Peyer's patch (tissue), 4 donors: ENCODE measurements around the gene FOXC2. TPM values are rescaled to one million over a fixed set of nuclear protein-coding genes. Genes with fewer than 3 reads are reported as not detected.
A peak's percentile ranks its signal among the peaks of the same experiment; 100 is the strongest.

Source experiments
- DNase-seq, 3 donors: peaks; one replicate each; pipeline ENCODE4 v3.0.0-alpha.2; 2017 to 2019
- H3K27ac ChIP-seq, 4 donors: fragments of 200-600 bp; sonication (generic); one replicate each; pipeline ENCODE4 v1.5.1; 2016 to 2019
- H3K27me3 ChIP-seq, 2 donors: fragments of 200-600 bp; sonication (generic); one replicate each; pipeline ENCODE4 v1.5.1; 2019
- H3K36me3 ChIP-seq, 3 donors: fragments of 200-600 bp; sonication (generic); one replicate each; pipeline ENCODE4 v1.5.1; 2016 to 2019
- H3K4me1 ChIP-seq, 4 donors: fragments of 200-600 bp; sonication (generic); one replicate each; pipeline ENCODE4 v1.5.1; 2016 to 2019
- H3K4me3 ChIP-seq, 4 donors: fragments of 200-600 bp; sonication (generic); 1 replicate in 3 of 4; 2 replicates in 1 of 4; pipeline ENCODE4 v1.5.1; 2016 to 2019; ENCODE audit warnings: mild to moderate bottlenecking in 1 of 4
- H3K9me3 ChIP-seq, 4 donors: fragments of 200-600 bp; sonication (generic); one replicate each; pipeline ENCODE4 v1.5.1; 2016 to 2019; ENCODE audit warnings: mild to moderate bottlenecking in 1 of 4
- POLR2A ChIP-seq, 2 donors: fragments of 450-650 bp; IDR thresholded peaks; one replicate each; pipeline ENCODE4 v1.5.1; 2017; ENCODE audit warnings: antibody characterized with exemption in 2 of 2, mild to moderate bottlenecking in 2 of 2, moderate library complexity in 2 of 2
- total RNA-seq, 4 donors: library from RNA; depleted of rRNA; stranded (reverse); fragments of >200 nt; gene quantifications; one replicate each; pipeline ENCODE4 v1.1.0, GENCODE V29; 2016
- TF ChIP-seq, protein P1 (sequence below), 6 experiments: fragments of 450-650 bp in 4 of 6; fragments of 200-600 bp in 2 of 6; sonication (generic) in 1 of 6; IDR thresholded peaks; one replicate each; pipeline ENCODE4 v1.5.1; 2017 to 2019; ENCODE audit warnings: antibody characterized with exemption in 6 of 6, mild to moderate bottlenecking in 3 of 6, moderate library complexity in 1 of 6

The FOXC2 gene
- total RNA-seq, 4 donors from 2014 or later: 0.40 to 1.5 TPM; not detected in 2

DNA sequence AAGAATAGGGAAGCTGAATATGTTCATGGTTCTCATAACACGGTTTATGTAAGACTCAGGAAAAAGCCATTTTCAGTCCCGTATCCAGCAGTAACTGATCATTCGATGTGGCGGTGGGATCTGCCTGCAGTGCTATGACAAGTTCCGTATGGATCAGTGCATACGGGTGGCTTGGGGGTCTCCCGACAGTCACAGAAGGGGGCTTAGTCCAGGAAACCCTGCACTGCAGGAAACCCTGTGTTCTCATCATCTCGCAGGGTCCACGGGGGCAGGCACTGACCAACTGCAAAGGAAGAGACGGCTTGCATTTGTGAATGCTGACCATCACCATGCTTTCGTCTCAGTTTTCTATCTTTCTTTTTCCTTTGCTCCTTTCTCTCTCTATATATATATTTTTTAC, 19.3 kb upstream of the FOXC2 start:
- Histone ChIP-seq H3K4me3 (no peak overlapping the region), H3K27ac (no peak overlapping the region), H3K36me3 (peaks cover 0 to 72% (median 0%) of the 10 kb centered on the region in 3 donors)

GRCh38 chr16:86549076-86549892, 17.3 kb upstream of the FOXC2 start:
- H3K27me3 ChIP-seq: no peaks in the 10 kb centered on the region
- H3K4me3 ChIP-seq: no peak overlapping the region
- peaks cover 0 to 65% (median 0%) of the 10 kb centered on the region in 3 donors for H3K36me3 ChIP-seq
- peak in 1 of 3 donors; percentile 30 for DNase-seq
- H3K27ac ChIP-seq: no peak overlapping the region
- TF ChIP-seq, protein P1, sequence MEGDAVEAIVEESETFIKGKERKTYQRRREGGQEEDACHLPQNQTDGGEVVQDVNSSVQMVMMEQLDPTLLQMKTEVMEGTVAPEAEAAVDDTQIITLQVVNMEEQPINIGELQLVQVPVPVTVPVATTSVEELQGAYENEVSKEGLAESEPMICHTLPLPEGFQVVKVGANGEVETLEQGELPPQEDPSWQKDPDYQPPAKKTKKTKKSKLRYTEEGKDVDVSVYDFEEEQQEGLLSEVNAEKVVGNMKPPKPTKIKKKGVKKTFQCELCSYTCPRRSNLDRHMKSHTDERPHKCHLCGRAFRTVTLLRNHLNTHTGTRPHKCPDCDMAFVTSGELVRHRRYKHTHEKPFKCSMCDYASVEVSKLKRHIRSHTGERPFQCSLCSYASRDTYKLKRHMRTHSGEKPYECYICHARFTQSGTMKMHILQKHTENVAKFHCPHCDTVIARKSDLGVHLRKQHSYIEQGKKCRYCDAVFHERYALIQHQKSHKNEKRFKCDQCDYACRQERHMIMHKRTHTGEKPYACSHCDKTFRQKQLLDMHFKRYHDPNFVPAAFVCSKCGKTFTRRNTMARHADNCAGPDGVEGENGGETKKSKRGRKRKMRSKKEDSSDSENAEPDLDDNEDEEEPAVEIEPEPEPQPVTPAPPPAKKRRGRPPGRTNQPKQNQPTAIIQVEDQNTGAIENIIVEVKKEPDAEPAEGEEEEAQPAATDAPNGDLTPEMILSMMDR (IDR thresholded peaks at IDR 0.05): no peak
- TF ChIP-seq POLR2A (IDR thresholded peaks at IDR 0.05): no peak
- peaks cover 0 to 4% (median under 1%) of the 10 kb centered on the region in 4 donors for H3K4me1 ChIP-seq
- H3K9me3 ChIP-seq: no peaks in the 10 kb centered on the region

More for the DNA sequence above, 19.3 kb upstream of the FOXC2 start:
- H3K9me3 ChIP-seq: no peaks in the 10 kb centered on the region
- TF ChIP-seq, protein P1 (IDR thresholded peaks at IDR 0.05): no peak
- no peak for TF ChIP-seq POLR2A (IDR thresholded peaks at IDR 0.05)
- no peak for DNase-seq
- no peaks in the 10 kb centered on the region for H3K4me1 ChIP-seq
- H3K27me3 ChIP-seq: no peaks in the 10 kb centered on the region

- TF ChIP-seq, protein P1 (IDR thresholded peaks at IDR 0.05): no peak
- no peak for TF ChIP-seq POLR2A (IDR thresholded peaks at IDR 0.05)
- no peak for DNase-seq
- no peaks in the 10 kb centered on the region for H3K27me3 ChIP-seq
- no peaks in the 10 kb centered on the region for H3K9me3 ChIP-seq
- H3K4me3 ChIP-seq: no peak overlapping the region
- no peak overlapping the region for H3K27ac ChIP-seq
- H3K4me1 ChIP-seq: peaks cover 0 to 5% (median 2%) of the 10 kb centered on the region in 4 donors
- H3K36me3 ChIP-seq: peaks cover 0 to 63% (median 0%) of the 10 kb centered on the region in 3 donors
Observed at GRCh38 chr16:86549893-86550190, 16.8 kb upstream of the FOXC2 start.

DNA sequence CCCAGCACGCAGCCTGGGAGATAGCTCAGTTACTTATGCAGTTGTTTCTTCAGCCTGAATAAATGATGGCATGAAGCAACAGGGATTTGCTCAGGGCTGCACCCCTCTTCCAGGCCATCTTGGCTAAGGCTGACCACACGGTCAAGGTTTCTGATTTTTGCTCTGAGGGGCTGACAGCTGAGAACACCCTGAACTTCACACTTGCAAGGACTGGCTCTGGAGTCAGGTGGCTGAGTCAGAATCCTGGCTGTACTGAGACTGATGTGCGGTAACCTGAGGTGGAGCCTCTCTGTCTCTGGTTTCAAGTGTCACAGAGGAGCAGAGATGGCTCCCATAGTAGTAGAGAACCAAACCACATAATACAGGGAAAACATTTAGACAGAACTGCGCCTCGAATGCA, 16.3 kb upstream of the FOXC2 start:
- Histone ChIP-seq H3K9me3 (no peaks in the 10 kb centered on the region), H3K4me3 (no peak overlapping the region), H3K4me1 (peaks cover under 1 to 6% (median 4%) of the 10 kb centered on the region in 4 donors), H3K27me3 (no peaks in the 10 kb centered on the region), H3K27ac (no peak overlapping the region), H3K36me3 (peaks cover 0 to 58% (median 0%) of the 10 kb centered on the region in 3 donors)
- TF ChIP-seq, protein P1 (IDR thresholded peaks at IDR 0.05): no peak
- TF ChIP-seq POLR2A (IDR thresholded peaks at IDR 0.05): no peak
- DNase-seq: no peak

GRCh38 chr16:86553356-86553755, 13.3 kb upstream of the FOXC2 start:
- no peak for DNase-seq
- Histone ChIP-seq H3K9me3 (no peaks in the 10 kb centered on the region), H3K4me3 (no peak overlapping the region), H3K27me3 (no peaks in the 10 kb centered on the region), H3K36me3 (peaks cover 0 to 31% (median 0%) of the 10 kb centered on the region in 3 donors), H3K4me1 (peaks cover 5 to 12% (median 8%) of the 10 kb centered on the region in 4 donors), H3K27ac (no peak overlapping the region)
- TF ChIP-seq, protein P1 (IDR thresholded peaks at IDR 0.05): no peak
